Measurements from ENCODE around the gene ZNF620.
A peak's percentile ranks its signal among the peaks of the same experiment; 100 is the strongest.

DNA sequence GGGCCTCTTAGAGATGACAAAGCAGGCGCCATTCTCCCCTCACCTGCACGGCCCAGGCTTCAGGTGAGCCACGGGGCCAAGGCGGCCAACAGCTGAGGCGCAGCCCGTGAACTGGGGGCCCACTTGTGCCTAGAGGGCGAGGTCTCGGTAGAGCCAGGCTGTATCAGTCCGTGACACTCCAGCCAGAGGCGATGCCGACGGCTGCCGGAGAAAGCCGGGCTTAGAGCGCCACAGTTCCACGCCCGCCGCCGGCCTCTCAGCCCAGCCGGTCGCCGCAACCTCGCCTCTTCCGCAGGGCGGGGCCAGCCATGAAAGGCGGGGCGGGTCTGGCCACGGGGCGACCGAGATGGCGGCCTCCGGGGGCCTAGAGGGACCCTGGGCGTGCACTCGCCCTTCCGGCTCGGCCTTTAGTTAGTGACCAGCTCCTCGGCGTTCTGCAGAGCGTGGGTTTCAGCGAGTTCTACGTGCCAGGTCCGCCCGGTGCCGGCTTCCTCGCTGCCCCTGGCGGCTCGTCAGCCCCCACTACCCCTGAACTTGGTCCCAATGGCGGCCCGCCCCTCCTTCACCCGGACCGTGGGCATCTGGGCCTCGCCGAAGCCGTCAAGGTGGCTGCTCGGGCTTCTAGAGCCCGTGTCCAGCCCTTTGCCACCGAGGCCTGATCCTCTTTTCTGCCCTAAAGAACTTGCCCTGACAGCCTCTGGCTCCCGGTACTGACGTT lies 18.9 kb downstream of the ZNF620 start, which contains the start of gene ZNF621:
- TF ChIP-seq POLR2A (IDR thresholded peaks at IDR 0.05) (peak; percentile 89 to 91), CTCF (IDR thresholded peaks at IDR 0.05) (peak in 1 of 6 experiments; percentile 10)

All from Peyer's patch (tissue), 4 donors.